OCI-LY7 (cell line): Measurements from ENCODE around the gene RAB7A.

ENCODE experiments used
- CTCF ChIP-seq: fragments of 200-600 bp; sonication (generic); conservative IDR thresholded peaks from 2 replicates; pipeline ENCODE4 v1.5.1; 2014; ENCODE audit warnings: mild to moderate bottlenecking, antibody characterized with exemption, low read length, moderate library complexity, mixed read lengths
- EZH2phosphoT487 ChIP-seq: fragments of 200-600 bp; sonication (generic); IDR thresholded peaks from 2 replicates; pipeline ENCODE4 v1.6.1; 2018; ENCODE audit warnings: low read depth, borderline replicate concordance, mild to moderate bottlenecking, mixed run types, antibody characterized with exemption, low read length, moderate library complexity, mixed read lengths

GRCh38 chr3:128775906-128776542 lies 50.0 kb downstream of the RAB7A start:
- TF ChIP-seq EZH2phosphoT487 (no peak), CTCF (no peak)
